Neural progenitor cell (in vitro differentiated cells): ENCODE data around the gene SEMA6B. TPM values are rescaled to one million over a fixed set of nuclear protein-coding genes. Genes with fewer than 3 reads are reported as not detected.

Experiments
- DNase-seq: peaks from one replicate; pipeline ENCODE4 v3.0.0-alpha.2; 2016; ENCODE audit warnings: low spot score
- H2AFZ ChIP-seq: fragments of 200-600 bp; sonication (generic); replicated peaks from 2 replicates; pipeline ENCODE4 v1.6.1; 2016; ENCODE audit warnings: antibody characterized with exemption
- H3F3A ChIP-seq: fragments of 200-600 bp; sonication (generic); 2 replicates; pipeline ENCODE4 v1.6.1; 2016; ENCODE audit warnings: antibody characterized with exemption, low read depth
- H3K27ac ChIP-seq: fragments of 200-600 bp; sonication (generic); 2 replicates; pipeline ENCODE4 v1.5.1; 2016; ENCODE audit warnings: mild to moderate bottlenecking
- H3K27me3 ChIP-seq: fragments of 200-600 bp; sonication (generic); 2 replicates; pipeline ENCODE4 v1.6.1; 2016; ENCODE audit warnings: mild to moderate bottlenecking, moderate library complexity
- H3K36me3 ChIP-seq: fragments of 200-600 bp; sonication (generic); 2 replicates; pipeline ENCODE4 v1.5.1; 2016
- H3K4me1 ChIP-seq: fragments of 200-600 bp; sonication (generic); 2 replicates; pipeline ENCODE4 v1.6.1; 2016; ENCODE audit warnings: mixed run types
- H3K4me2 ChIP-seq: fragments of 200-600 bp; sonication (generic); 2 replicates; pipeline ENCODE4 v1.6.1; 2016
- H3K4me3 ChIP-seq: fragments of 200-600 bp; sonication (generic); 2 replicates; pipeline ENCODE4 v1.5.1; 2016
- H3K79me2 ChIP-seq: fragments of 200-600 bp; sonication (generic); 2 replicates; pipeline ENCODE4 v1.6.1; 2016; ENCODE audit warnings: low read depth
- H3K9ac ChIP-seq: fragments of 200-600 bp; sonication (generic); 2 replicates; pipeline ENCODE4 v1.6.1; 2016
- H3K9me3 ChIP-seq: fragments of 200-600 bp; sonication (generic); 2 replicates; pipeline ENCODE4 v1.5.1; 2016; ENCODE audit warnings: low read depth
- H4K20me1 ChIP-seq: fragments of 200-600 bp; sonication (generic); 2 replicates; pipeline ENCODE4 v1.6.1; 2016; ENCODE audit warnings: low read depth
- H3K27ac Mint-ChIP-seq: 3 replicates; pipeline ENCODE4 v1.8.0; 2021; ENCODE audit warnings: mixed read lengths
- H3K27me3 Mint-ChIP-seq: 2 replicates; pipeline ENCODE4 v1.8.0; 2022; ENCODE audit warnings: low read depth, mild to moderate bottlenecking, inconsistent platforms, moderate library complexity, mixed read lengths; ENCODE audit not compliant: insufficient read depth
- H3K36me3 Mint-ChIP-seq: 3 replicates; pipeline ENCODE4 v1.8.0; 2021; ENCODE audit warnings: mixed read lengths
- H3K4me1 Mint-ChIP-seq: 3 replicates; pipeline ENCODE4 v1.8.0; 2021; ENCODE audit warnings: mixed read lengths
- H3K4me3 Mint-ChIP-seq: 3 replicates; pipeline ENCODE4 v1.8.0; 2021; ENCODE audit warnings: mild to moderate bottlenecking, moderate library complexity, mixed read lengths
- H3K9me3 Mint-ChIP-seq: 3 replicates; pipeline ENCODE4 v1.8.0; 2020; ENCODE audit warnings: mixed read lengths
- EZH2 ChIP-seq: fragments of 200-600 bp; sonication (generic); IDR thresholded peaks from 2 replicates; pipeline ENCODE4 v1.6.1; 2017; ENCODE audit warnings: antibody characterized with exemption, mild to moderate bottlenecking, moderate library complexity
- EZH2phosphoT487 ChIP-seq: fragments of 200-600 bp; sonication (generic); IDR thresholded peaks from 2 replicates; pipeline ENCODE4 v1.6.1; 2017; ENCODE audit warnings: antibody characterized with exemption
- total RNA-seq: library from RNA; depleted of rRNA; stranded (reverse); fragments of >200 nt; gene quantifications from 2 replicates; pipeline ENCODE4 v1.2.3, GENCODE V29; 2015; ENCODE audit warnings: low replicate concordance
- TF ChIP-seq, protein P1 (sequence below): fragments of 200-600 bp; sonication (generic); IDR thresholded peaks from 2 replicates; pipeline ENCODE4 v1.5.1; 2017; ENCODE audit warnings: antibody characterized with exemption, mild to moderate bottlenecking

SEMA6B gene
- total RNA-seq, 1 donor from 2014 or later: 22.6 TPM

DNA sequence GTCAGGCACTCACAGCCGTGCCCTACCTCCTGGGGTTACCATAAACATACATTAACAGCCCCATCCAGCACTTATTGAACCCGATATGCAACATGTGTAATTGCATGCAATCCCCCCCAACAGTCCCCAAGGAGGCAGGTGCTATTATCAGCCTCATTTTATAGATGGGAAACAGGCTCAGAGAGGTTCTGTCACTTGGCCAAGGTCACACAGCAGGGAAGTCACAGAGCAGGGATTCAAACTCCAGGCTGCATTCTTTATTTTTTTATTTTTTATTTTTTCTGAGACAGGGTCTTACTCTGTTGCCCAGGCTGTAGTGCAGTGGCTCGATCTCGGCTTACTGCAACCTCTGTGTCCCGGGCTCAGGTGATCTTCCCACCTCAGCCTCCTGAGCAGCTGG, 41.4 kb upstream of the SEMA6B start:
- no peak overlapping the region for H3K4me2 ChIP-seq
- H4K20me1 ChIP-seq: peaks cover 5% of the 10 kb centered on the region
- no peak for DNase-seq
- peaks cover 31% of the 10 kb centered on the region for H3F3A ChIP-seq
- no peaks in the 10 kb centered on the region for H3K79me2 ChIP-seq
- no peaks in the 10 kb centered on the region for H3K9me3 ChIP-seq
- Mint-ChIP-seq H3K4me1 (peaks cover 11% of the 10 kb centered on the region), H3K27ac (no peak overlapping the region), H3K27me3 (peaks cover 18% of the 10 kb centered on the region), H3K4me3 (no peak overlapping the region), H3K36me3 (no peaks in the 10 kb centered on the region), H3K9me3 (no peaks in the 10 kb centered on the region)
- H3K9ac ChIP-seq: no peak overlapping the region
- H3K4me3 ChIP-seq: no peak overlapping the region
- no peak overlapping the region for H2AFZ ChIP-seq
- peaks cover 9% of the 10 kb centered on the region for H3K4me1 ChIP-seq
- H3K27ac ChIP-seq: no peak overlapping the region
- H3K36me3 ChIP-seq: no peaks in the 10 kb centered on the region
- no peak for TF ChIP-seq EZH2phosphoT487
- no peak for TF ChIP-seq EZH2
- TF ChIP-seq, protein P1, sequence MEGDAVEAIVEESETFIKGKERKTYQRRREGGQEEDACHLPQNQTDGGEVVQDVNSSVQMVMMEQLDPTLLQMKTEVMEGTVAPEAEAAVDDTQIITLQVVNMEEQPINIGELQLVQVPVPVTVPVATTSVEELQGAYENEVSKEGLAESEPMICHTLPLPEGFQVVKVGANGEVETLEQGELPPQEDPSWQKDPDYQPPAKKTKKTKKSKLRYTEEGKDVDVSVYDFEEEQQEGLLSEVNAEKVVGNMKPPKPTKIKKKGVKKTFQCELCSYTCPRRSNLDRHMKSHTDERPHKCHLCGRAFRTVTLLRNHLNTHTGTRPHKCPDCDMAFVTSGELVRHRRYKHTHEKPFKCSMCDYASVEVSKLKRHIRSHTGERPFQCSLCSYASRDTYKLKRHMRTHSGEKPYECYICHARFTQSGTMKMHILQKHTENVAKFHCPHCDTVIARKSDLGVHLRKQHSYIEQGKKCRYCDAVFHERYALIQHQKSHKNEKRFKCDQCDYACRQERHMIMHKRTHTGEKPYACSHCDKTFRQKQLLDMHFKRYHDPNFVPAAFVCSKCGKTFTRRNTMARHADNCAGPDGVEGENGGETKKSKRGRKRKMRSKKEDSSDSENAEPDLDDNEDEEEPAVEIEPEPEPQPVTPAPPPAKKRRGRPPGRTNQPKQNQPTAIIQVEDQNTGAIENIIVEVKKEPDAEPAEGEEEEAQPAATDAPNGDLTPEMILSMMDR: no peak
- peaks cover 48% of the 10 kb centered on the region for H3K27me3 ChIP-seq

DNA sequence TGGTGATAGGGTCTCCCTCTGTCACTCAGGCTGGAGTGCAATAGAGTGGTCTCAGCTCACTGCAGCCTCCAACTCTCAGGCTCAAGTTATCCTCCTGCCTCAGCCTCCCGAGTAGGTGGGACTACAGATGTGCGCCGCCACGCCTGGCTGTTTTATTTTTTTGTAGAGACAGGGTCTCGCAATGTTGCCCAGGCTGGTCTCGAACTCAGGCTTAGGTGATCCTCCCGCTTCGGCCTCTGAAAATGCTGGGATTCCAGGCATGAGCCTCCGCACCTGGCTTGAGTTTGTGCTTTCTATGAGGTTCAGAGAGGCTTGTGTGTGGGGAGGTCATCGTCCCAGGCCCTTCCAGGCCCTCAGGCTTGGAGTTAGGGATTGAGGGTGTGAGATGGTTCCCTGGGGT, 40.6 kb upstream of the SEMA6B start:
- no peak overlapping the region for H3K9ac ChIP-seq
- H3K4me2 ChIP-seq: no peak overlapping the region
- peaks cover 5% of the 10 kb centered on the region for H4K20me1 ChIP-seq
- no peak for DNase-seq
- Mint-ChIP-seq H3K9me3 (no peaks in the 10 kb centered on the region), H3K4me3 (no peak overlapping the region), H3K27ac (no peak overlapping the region), H3K36me3 (no peaks in the 10 kb centered on the region), H3K4me1 (peaks cover 13% of the 10 kb centered on the region), H3K27me3 (peaks cover 18% of the 10 kb centered on the region)
- no peaks in the 10 kb centered on the region for H3K79me2 ChIP-seq
- H3K27me3 ChIP-seq: peaks cover 56% of the 10 kb centered on the region
- peaks cover 9% of the 10 kb centered on the region for H3K4me1 ChIP-seq
- H3K9me3 ChIP-seq: no peaks in the 10 kb centered on the region
- no peak overlapping the region for H3K4me3 ChIP-seq
- no peaks in the 10 kb centered on the region for H3K36me3 ChIP-seq
- TF ChIP-seq EZH2phosphoT487 (no peak), EZH2 (no peak)
- TF ChIP-seq, protein P1: no peak
- H2AFZ ChIP-seq: no peak overlapping the region
- H3F3A ChIP-seq: peaks cover 35% of the 10 kb centered on the region
- no peak overlapping the region for H3K27ac ChIP-seq

DNA sequence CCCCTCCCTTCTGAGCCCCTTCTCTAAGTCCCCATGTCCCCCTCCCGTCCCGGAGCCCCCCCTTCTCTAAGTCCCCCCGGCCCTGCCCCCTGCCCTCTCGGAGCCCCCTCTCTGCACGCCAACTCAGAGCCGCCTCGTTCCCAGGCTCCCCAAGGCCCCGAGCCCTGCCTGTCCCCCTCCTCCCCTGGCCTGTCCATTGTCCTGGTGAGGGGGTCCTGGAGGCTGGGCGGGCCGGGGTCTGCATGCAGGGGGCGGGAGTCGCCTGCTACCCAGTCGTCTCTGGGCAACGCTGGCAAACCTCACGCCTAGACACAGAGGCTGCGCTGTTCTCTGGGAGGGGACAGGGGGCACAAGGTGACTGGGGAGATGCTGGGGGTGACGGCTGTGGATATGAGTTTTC, 39.2 kb upstream of the SEMA6B start:
- peaks cover 35% of the 10 kb centered on the region for H3F3A ChIP-seq
- peaks cover 5% of the 10 kb centered on the region for H4K20me1 ChIP-seq
- no peak overlapping the region for H3K9ac ChIP-seq
- no peaks in the 10 kb centered on the region for H3K36me3 ChIP-seq
- H3K4me1 ChIP-seq: peaks cover 9% of the 10 kb centered on the region
- no peaks in the 10 kb centered on the region for H3K36me3 Mint-ChIP-seq
- peak; percentile 74 for DNase-seq
- peaks cover 20% of the 10 kb centered on the region for H3K27me3 Mint-ChIP-seq
- H3K27ac ChIP-seq: no peak overlapping the region
- no peaks in the 10 kb centered on the region for H3K9me3 Mint-ChIP-seq
- H3K27me3 ChIP-seq: peaks cover 57% of the 10 kb centered on the region
- TF ChIP-seq EZH2 (no peak), EZH2phosphoT487 (no peak)
- TF ChIP-seq, protein P1: no peak
- H3K4me3 Mint-ChIP-seq: peak overlapping the region; percentile 82
- H3K4me1 Mint-ChIP-seq: peaks cover 19% of the 10 kb centered on the region
- H3K79me2 ChIP-seq: no peaks in the 10 kb centered on the region
- peak overlapping the region; percentile 70 for H2AFZ ChIP-seq
- peak overlapping the region; percentile 71 for H3K27ac Mint-ChIP-seq
- peak overlapping the region; percentile 51 for H3K4me3 ChIP-seq
- H3K4me2 ChIP-seq: peak overlapping the region; percentile 81
- H3K9me3 ChIP-seq: no peaks in the 10 kb centered on the region
